ENCODE measurements around the gene TNNI2.

DNA sequence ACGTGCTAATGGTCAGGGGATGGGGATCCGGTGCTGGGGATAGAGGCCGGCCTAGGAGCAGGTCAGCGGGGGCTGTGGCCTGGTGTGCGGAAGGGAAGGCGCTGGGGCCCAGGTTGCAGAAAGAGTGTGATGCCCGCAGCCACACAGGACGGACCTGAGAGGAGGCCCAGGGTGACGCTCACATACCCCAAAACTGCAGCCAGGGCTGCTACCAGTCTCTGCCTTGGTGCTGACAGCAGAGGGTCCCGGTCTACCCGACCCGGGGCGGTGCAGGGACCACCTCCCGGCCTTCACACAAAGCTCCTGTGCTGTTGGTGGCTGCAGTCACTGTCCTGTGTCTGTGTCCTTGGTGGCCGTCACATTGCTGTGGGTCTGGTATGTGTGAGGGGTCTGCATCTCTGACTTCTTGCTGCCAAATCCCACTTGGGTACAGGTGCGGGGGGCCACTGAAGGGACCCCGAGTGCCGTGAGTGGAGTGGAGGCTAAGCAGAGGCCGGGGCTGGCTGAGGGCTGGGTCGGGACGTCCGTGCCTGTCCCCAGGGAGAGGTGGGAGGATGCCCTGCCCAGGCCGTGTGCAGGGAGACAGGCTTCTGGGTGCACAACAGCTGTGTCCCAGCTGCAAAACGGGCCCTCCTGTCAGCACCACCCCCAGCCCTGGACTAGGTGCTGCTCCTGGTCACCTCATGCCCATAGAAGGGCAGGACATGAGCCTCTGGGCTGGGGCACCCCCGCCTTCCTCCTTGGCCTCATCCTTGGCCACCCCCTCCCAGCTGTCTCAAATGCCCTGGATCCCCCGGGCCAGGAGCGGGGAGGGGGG is 15.6 kb downstream of the TNNI2 start:
- TF ChIP-seq, protein P1, sequence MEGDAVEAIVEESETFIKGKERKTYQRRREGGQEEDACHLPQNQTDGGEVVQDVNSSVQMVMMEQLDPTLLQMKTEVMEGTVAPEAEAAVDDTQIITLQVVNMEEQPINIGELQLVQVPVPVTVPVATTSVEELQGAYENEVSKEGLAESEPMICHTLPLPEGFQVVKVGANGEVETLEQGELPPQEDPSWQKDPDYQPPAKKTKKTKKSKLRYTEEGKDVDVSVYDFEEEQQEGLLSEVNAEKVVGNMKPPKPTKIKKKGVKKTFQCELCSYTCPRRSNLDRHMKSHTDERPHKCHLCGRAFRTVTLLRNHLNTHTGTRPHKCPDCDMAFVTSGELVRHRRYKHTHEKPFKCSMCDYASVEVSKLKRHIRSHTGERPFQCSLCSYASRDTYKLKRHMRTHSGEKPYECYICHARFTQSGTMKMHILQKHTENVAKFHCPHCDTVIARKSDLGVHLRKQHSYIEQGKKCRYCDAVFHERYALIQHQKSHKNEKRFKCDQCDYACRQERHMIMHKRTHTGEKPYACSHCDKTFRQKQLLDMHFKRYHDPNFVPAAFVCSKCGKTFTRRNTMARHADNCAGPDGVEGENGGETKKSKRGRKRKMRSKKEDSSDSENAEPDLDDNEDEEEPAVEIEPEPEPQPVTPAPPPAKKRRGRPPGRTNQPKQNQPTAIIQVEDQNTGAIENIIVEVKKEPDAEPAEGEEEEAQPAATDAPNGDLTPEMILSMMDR (conservative IDR thresholded peaks at IDR 0.05): no peak
- TF ChIP-seq EZH2 (IDR thresholded peaks at IDR 0.05; ENCODE audit: low read depth): no peak

Measured in PC-9 (cell line).